ENCODE measurements around the gene GGNBP2. TPM values are rescaled to one million over a fixed set of nuclear protein-coding genes. Genes with fewer than 3 reads are reported as not detected.

GGNBP2 gene
- total and polyA plus RNA-seq, 2 experiments from 2014 or later: 40.1 to 51.5 TPM

DNA sequence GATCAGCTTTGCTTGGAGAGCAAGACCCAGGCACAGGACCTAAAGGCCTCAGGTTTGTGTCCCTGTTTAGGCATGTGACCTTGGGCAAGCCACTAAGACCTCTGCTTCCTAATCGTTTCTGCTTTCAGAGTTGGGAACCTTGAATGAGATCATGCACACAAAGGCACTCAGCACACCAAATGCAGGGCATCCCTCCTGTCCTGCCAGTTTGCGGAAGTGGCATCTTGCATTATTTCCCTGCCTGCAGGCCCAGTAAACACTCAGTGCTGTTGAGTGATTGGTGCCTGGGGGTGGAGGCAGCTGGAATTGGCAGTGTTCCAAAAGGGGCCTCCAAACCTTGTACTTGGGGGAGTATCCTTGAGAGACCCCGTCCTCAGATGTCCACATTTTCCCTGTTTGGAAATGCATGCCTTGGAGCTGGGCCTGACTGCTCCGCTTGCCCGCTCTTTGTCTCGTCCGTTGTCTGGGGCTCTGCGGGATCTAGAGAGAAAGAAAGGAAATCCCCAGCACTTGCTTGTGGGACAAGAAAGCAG lies 85.3 kb downstream of the GGNBP2 start:
- Histone ChIP-seq H4K20me1 (ENCODE audit: insufficient read depth) (no peaks in the 10 kb centered on the region), H2AFZ (no peak overlapping the region), H3K36me3 (ENCODE audit: low read depth) (no peaks in the 10 kb centered on the region), H3K9me2 (ENCODE audit: insufficient read depth) (no peaks in the 10 kb centered on the region), H3K4me3 (no peak overlapping the region), H3K79me2 (ENCODE audit: insufficient read depth) (no peaks in the 10 kb centered on the region), H3K4me2 (ENCODE audit: unreplicated experiment) (no peak overlapping the region), H3K27me3 (replicated peaks; ENCODE audit: insufficient read depth) (peaks cover 3% of the 10 kb centered on the region; the same call in 1 of the 2 replicates), H3K9me3 (ENCODE audit: low read depth) (no peaks in the 10 kb centered on the region), H3K4me1 (ENCODE audit: insufficient read depth) (no peaks in the 10 kb centered on the region), H3K27ac (no peak overlapping the region), H3K9ac (no peak overlapping the region), H3F3A (ENCODE audit: insufficient read depth) (no peaks in the 10 kb centered on the region)
- DNase-seq: no peak
- in situ Hi-C loops (cut with MboI): loop anchor here (5.0 to 25.0 kb wide), 2 partner anchors 417 to 607 kb away; no protein-coding TSS in a partner anchor
- TF ChIP-seq EZH2 (IDR thresholded peaks at IDR 0.05; ENCODE audit: insufficient read depth, poor library complexity, severe bottlenecking) (no peak), EZH2phosphoT487 (IDR thresholded peaks at IDR 0.05; ENCODE audit: insufficient read depth, low read depth) (no peak)
- 77% methylated on average over 8 of the region's 8 CpGs for WGBS, 2 experiments (ENCODE audit: low coverage in 1 of 2, low lambda C conversion rate in 2 of 2, missing lambda C conversion rate in 2 of 2)

DNA sequence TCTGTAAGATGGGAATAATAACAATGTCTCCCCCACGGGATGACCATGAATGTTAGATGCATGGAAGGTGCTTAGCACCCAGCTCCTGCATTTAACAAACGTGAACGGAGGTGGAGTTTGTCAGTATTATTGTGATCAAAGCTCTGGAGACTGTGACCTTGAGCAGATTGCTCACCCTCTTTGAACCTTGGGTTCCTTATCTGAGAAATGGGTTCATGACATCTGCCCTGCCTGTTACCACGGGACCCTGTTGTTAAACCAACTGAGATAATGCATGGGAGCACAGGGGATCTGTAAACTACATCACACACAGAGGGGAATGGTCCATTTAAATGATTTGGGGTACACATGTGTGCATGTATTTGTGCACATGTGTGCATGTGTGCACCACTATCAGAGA lies 86.3 kb downstream of the GGNBP2 start:
- H4K20me1 ChIP-seq (ENCODE audit: insufficient read depth): no peaks in the 10 kb centered on the region
- H3K9me3 ChIP-seq (ENCODE audit: low read depth): no peaks in the 10 kb centered on the region
- in situ Hi-C loops (cut with MboI): loop anchor here (25.0 kb wide), 1 partner anchor 606 kb away; no protein-coding TSS in a partner anchor
- H3K4me2 ChIP-seq (ENCODE audit: unreplicated experiment): no peak overlapping the region
- H3F3A ChIP-seq (ENCODE audit: insufficient read depth): no peaks in the 10 kb centered on the region
- H3K9ac ChIP-seq: no peak overlapping the region
- H3K4me1 ChIP-seq (ENCODE audit: insufficient read depth): no peaks in the 10 kb centered on the region
- DNase-seq: no peak
- no peaks in the 10 kb centered on the region for H3K9me2 ChIP-seq (ENCODE audit: insufficient read depth)
- H2AFZ ChIP-seq: no peak overlapping the region
- 40 to 49% methylated on average over 4 of the region's 4 CpGs for WGBS, 2 experiments (ENCODE audit: low coverage in 1 of 2, low lambda C conversion rate in 2 of 2, missing lambda C conversion rate in 2 of 2)
- TF ChIP-seq EZH2 (IDR thresholded peaks at IDR 0.05; ENCODE audit: insufficient read depth, poor library complexity, severe bottlenecking): no peak
- no peak for TF ChIP-seq EZH2phosphoT487 (IDR thresholded peaks at IDR 0.05; ENCODE audit: insufficient read depth, low read depth)
- no peak overlapping the region for H3K4me3 ChIP-seq
- H3K27ac ChIP-seq: no peak overlapping the region
- H3K36me3 ChIP-seq (ENCODE audit: low read depth): no peaks in the 10 kb centered on the region
- no peaks in the 10 kb centered on the region for H3K79me2 ChIP-seq (ENCODE audit: insufficient read depth)
- H3K27me3 ChIP-seq (replicated peaks; ENCODE audit: insufficient read depth): peaks cover 5% of the 10 kb centered on the region; the same call in 1 of the 2 replicates

GRCh38 chr17:36632916-36633771 lies 88.4 kb downstream of the GGNBP2 start:
- Histone ChIP-seq H3K27me3 (replicated peaks; ENCODE audit: insufficient read depth) (peaks cover 11% of the 10 kb centered on the region; the same call in 1 of the 2 replicates), H3K9me3 (ENCODE audit: low read depth) (no peaks in the 10 kb centered on the region), H3K4me1 (ENCODE audit: insufficient read depth) (no peaks in the 10 kb centered on the region), H3K27ac (no peak overlapping the region), H3K4me3 (no peak overlapping the region), H2AFZ (no peak overlapping the region), H3F3A (ENCODE audit: insufficient read depth) (no peaks in the 10 kb centered on the region), H3K79me2 (ENCODE audit: insufficient read depth) (no peaks in the 10 kb centered on the region), H4K20me1 (ENCODE audit: insufficient read depth) (no peaks in the 10 kb centered on the region), H3K9ac (no peak overlapping the region), H3K4me2 (ENCODE audit: unreplicated experiment) (no peak overlapping the region), H3K36me3 (ENCODE audit: low read depth) (no peaks in the 10 kb centered on the region), H3K9me2 (ENCODE audit: insufficient read depth) (no peaks in the 10 kb centered on the region)
- 34 to 38% methylated on average over 17 to 18 of the region's 18 CpGs for WGBS, 2 experiments (ENCODE audit: low coverage in 1 of 2, low lambda C conversion rate in 2 of 2, missing lambda C conversion rate in 2 of 2)
- DNase-seq: no peak
- TF ChIP-seq EZH2 (IDR thresholded peaks at IDR 0.05; ENCODE audit: insufficient read depth, poor library complexity, severe bottlenecking) (no peak), EZH2phosphoT487 (IDR thresholded peaks at IDR 0.05; ENCODE audit: insufficient read depth, low read depth) (no peak)
- in situ Hi-C loops (cut with MboI): loop anchor here (25.0 kb wide), 1 partner anchor 604 kb away; no protein-coding TSS in a partner anchor

Other genes starting within 250 kb of the GGNBP2 start
- not detected in 2 replicates for gene TBC1D3G, start 221.0 kb upstream of the GGNBP2 start, total RNA-seq (2014; rRNA removed; shearing (Covaris generic))
- gene TBC1D3G, start 221.0 kb upstream of the GGNBP2 start, polyA plus RNA-seq (2016; fragmentation: Nextera tagmentation; extraction: Ambion mirVana): not detected in 2 replicates
- gene TBC1D3H, start 156.5 kb upstream of the GGNBP2 start, total RNA-seq (2014; rRNA removed; shearing (Covaris generic)): not detected in 2 replicates
- not detected in 2 replicates for gene TBC1D3H, start 156.5 kb upstream of the GGNBP2 start, polyA plus RNA-seq (2016; fragmentation: Nextera tagmentation; extraction: Ambion mirVana)
- 21.8 and 28.4 TPM in 2 replicates for gene ZNHIT3, start 58.2 kb upstream of the GGNBP2 start, total RNA-seq (2014; rRNA removed; shearing (Covaris generic))
- 43.4 and 52.0 TPM in 2 replicates for gene ZNHIT3, start 58.2 kb upstream of the GGNBP2 start, polyA plus RNA-seq (2016; fragmentation: Nextera tagmentation; extraction: Ambion mirVana)
- 34.4 and 54.8 TPM in 2 replicates for gene MYO19, start 10.1 kb upstream of the GGNBP2 start, total RNA-seq (2014; rRNA removed; shearing (Covaris generic))
- 14.9 and 15.7 TPM in 2 replicates for gene MYO19, start 10.1 kb upstream of the GGNBP2 start, polyA plus RNA-seq (2016; fragmentation: Nextera tagmentation; extraction: Ambion mirVana)
- gene PIGW, start 9.9 kb upstream of the GGNBP2 start, total RNA-seq (2014; rRNA removed; shearing (Covaris generic)): 5.1 and 5.2 TPM in 2 replicates
- 8.0 and 8.6 TPM in 2 replicates for gene PIGW, start 9.9 kb upstream of the GGNBP2 start, polyA plus RNA-seq (2016; fragmentation: Nextera tagmentation; extraction: Ambion mirVana)
- 3.1 and 3.9 TPM in 2 replicates for gene DHRS11, start 47.0 kb downstream of the GGNBP2 start, total RNA-seq (2014; rRNA removed; shearing (Covaris generic))
- gene DHRS11, start 47.0 kb downstream of the GGNBP2 start, polyA plus RNA-seq (2016; fragmentation: Nextera tagmentation; extraction: Ambion mirVana): 4.7 and 5.0 TPM in 2 replicates
- gene MRM1, start 56.7 kb downstream of the GGNBP2 start, total RNA-seq (2014; rRNA removed; shearing (Covaris generic)): 5.9 TPM in 2 replicates
- 2.8 and 3.8 TPM in 2 replicates for gene MRM1, start 56.7 kb downstream of the GGNBP2 start, polyA plus RNA-seq (2016; fragmentation: Nextera tagmentation; extraction: Ambion mirVana)